SU-DHL-6 (cell line): Measurements from ENCODE around the gene SLC9A9.
A peak's percentile ranks its signal among the peaks of the same experiment; 100 is the strongest.

ENCODE experiments used
- H2AFZ ChIP-seq: fragments of 200-600 bp; sonication (generic); 2 replicates; pipeline ENCODE4 v1.6.1; 2014; ENCODE audit warnings: low read depth, mild to moderate bottlenecking, moderate library complexity, mixed read lengths, antibody characterized with exemption, low read length; ENCODE audit not compliant: severe bottlenecking
- H3F3A ChIP-seq: fragments of 200-600 bp; shearing (Covaris generic); 2 replicates; pipeline ENCODE4 v1.6.0; 2016; ENCODE audit warnings: antibody characterized with exemption, mild to moderate bottlenecking; ENCODE audit not compliant: insufficient read depth
- H3K27ac ChIP-seq: fragments of 200-600 bp; sonication (generic); 2 replicates; pipeline ENCODE4 v1.5.1; 2016; ENCODE audit warnings: low read depth, mild to moderate bottlenecking, low read length, moderate library complexity, mixed read lengths
- H3K27me3 ChIP-seq: fragments of 200-600 bp; sonication (generic), shearing (Covaris generic); 2 replicates; pipeline ENCODE4 v1.6.0; 2014; ENCODE audit warnings: mild to moderate bottlenecking, low read length
- H3K36me3 ChIP-seq: fragments of 200-600 bp; sonication (generic); 2 replicates; pipeline ENCODE4 v1.6.1; 2014; ENCODE audit warnings: mild to moderate bottlenecking, low read length, mixed read lengths
- H3K4me2 ChIP-seq: fragments of 300-600, 200-600 bp; shearing (Covaris generic), sonication (generic); 2 replicates; pipeline ENCODE4 v1.6.0; 2014; ENCODE audit warnings: low read length, low read depth, mild to moderate bottlenecking; ENCODE audit not compliant: poor library complexity, severe bottlenecking
- H3K4me3 ChIP-seq: fragments of 200-600 bp; sonication (generic); 2 replicates; pipeline ENCODE4 v1.5.1; 2014; ENCODE audit warnings: antibody characterized with exemption, low read length, mild to moderate bottlenecking, mixed read lengths; ENCODE audit not compliant: insufficient read depth, poor library complexity, severe bottlenecking
- H3K79me2 ChIP-seq: fragments of 200-600 bp; sonication (generic); 2 replicates; pipeline ENCODE4 v1.6.1; 2014; ENCODE audit warnings: mild to moderate bottlenecking, low read length, moderate library complexity; ENCODE audit not compliant: insufficient read depth
- H3K9ac ChIP-seq: fragments of 200-600 bp; sonication (generic); 2 replicates; pipeline ENCODE4 v1.7.0; 2014; ENCODE audit warnings: mild to moderate bottlenecking, low read length
- H3K9me2 ChIP-seq: fragments of 200-600 bp; sonication (generic); replicated peaks from 2 replicates; pipeline ENCODE4 v1.6.1; 2014; ENCODE audit warnings: low read length; ENCODE audit not compliant: insufficient read depth
- H3K9me3 ChIP-seq: fragments of 200-600 bp; sonication (generic); 2 replicates; pipeline ENCODE4 v1.6.1; 2014; ENCODE audit warnings: low read length, mixed read lengths; ENCODE audit not compliant: insufficient read depth
- H4K20me1 ChIP-seq: fragments of 200-600 bp; sonication (generic); 2 replicates; pipeline ENCODE4 v1.6.1; 2014; ENCODE audit warnings: low read depth, mild to moderate bottlenecking, antibody characterized with exemption, low read length, moderate library complexity, mixed read lengths
- EZH2phosphoT487 ChIP-seq: fragments of 200-600 bp; sonication (generic), shearing (Covaris generic); conservative IDR thresholded peaks from 2 replicates; pipeline ENCODE4 v1.6.1; 2018; ENCODE audit warnings: mild to moderate bottlenecking, antibody characterized with exemption, low read length, moderate library complexity, mixed read lengths
- TF ChIP-seq, protein P1 (sequence below): fragments of 200-600 bp; sonication (generic); IDR thresholded peaks from one replicate; pipeline ENCODE4 v1.5.1; 2017; ENCODE audit warnings: antibody characterized with exemption, mild to moderate bottlenecking, low read length, moderate library complexity; ENCODE audit not compliant: insufficient read depth, poor library complexity, severe bottlenecking

SLC9A9 gene

GRCh38 chr3:143848704-143849103 lies 436 bp upstream of the SLC9A9 start:
- Histone ChIP-seq H3K79me2 (no peaks in the 10 kb centered on the region), H3K27ac (no peak overlapping the region), H3F3A (no peaks in the 10 kb centered on the region), H4K20me1 (0 out of 2 replicates have a peak, but pooled peaks cover 3% of the 10 kb centered on the region), H2AFZ (peak overlapping the region; percentile 90), H3K4me2 (peak overlapping the region; percentile 77), H3K36me3 (no peaks in the 10 kb centered on the region), H3K27me3 (no peaks in the 10 kb centered on the region), H3K4me3 (no peak overlapping the region), H3K9me3 (no peaks in the 10 kb centered on the region), H3K9ac (peak overlapping the region; percentile 58), H3K9me2 (no peaks in the 10 kb centered on the region)
- TF ChIP-seq EZH2phosphoT487, result no peak
- TF ChIP-seq, protein P1, sequence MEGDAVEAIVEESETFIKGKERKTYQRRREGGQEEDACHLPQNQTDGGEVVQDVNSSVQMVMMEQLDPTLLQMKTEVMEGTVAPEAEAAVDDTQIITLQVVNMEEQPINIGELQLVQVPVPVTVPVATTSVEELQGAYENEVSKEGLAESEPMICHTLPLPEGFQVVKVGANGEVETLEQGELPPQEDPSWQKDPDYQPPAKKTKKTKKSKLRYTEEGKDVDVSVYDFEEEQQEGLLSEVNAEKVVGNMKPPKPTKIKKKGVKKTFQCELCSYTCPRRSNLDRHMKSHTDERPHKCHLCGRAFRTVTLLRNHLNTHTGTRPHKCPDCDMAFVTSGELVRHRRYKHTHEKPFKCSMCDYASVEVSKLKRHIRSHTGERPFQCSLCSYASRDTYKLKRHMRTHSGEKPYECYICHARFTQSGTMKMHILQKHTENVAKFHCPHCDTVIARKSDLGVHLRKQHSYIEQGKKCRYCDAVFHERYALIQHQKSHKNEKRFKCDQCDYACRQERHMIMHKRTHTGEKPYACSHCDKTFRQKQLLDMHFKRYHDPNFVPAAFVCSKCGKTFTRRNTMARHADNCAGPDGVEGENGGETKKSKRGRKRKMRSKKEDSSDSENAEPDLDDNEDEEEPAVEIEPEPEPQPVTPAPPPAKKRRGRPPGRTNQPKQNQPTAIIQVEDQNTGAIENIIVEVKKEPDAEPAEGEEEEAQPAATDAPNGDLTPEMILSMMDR, result no peak

DNA sequence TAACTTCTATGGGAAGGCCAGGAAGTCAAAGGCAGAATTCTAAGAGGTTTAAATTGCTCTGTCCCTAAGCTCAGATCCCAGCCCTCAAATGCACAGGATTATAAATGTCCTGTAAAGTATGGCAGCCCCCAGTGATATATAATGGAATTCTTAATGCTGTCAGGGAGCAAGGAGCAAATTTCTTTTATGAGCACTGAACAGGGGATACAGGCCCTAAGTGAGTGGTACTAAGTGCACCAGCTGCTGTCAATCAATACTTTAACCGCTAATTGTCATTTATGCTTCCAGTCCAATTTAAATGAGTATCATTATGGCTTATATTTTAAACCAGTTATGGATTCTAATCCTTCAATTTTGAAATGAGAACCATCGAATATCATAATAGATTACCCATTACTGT lies 4.7 kb downstream of the SLC9A9 start:
- TF ChIP-seq EZH2phosphoT487, result no peak
- TF ChIP-seq, protein P1, result no peak
- 0 out of 2 replicates have a peak, but pooled peaks cover 3% of the 10 kb centered on the region for H4K20me1 ChIP-seq
- H3K4me3 ChIP-seq, result no peak overlapping the region
- no peaks in the 10 kb centered on the region for H3K36me3 ChIP-seq
- no peaks in the 10 kb centered on the region for H3K27me3 ChIP-seq
- no peaks in the 10 kb centered on the region for H3K9me3 ChIP-seq
- no peaks in the 10 kb centered on the region for H3K9me2 ChIP-seq
- no peak overlapping the region for H3K4me2 ChIP-seq
- no peak overlapping the region for H2AFZ ChIP-seq
- H3K79me2 ChIP-seq, result no peaks in the 10 kb centered on the region
- H3K27ac ChIP-seq, result no peak overlapping the region
- no peak overlapping the region for H3K9ac ChIP-seq
- no peaks in the 10 kb centered on the region for H3F3A ChIP-seq

DNA sequence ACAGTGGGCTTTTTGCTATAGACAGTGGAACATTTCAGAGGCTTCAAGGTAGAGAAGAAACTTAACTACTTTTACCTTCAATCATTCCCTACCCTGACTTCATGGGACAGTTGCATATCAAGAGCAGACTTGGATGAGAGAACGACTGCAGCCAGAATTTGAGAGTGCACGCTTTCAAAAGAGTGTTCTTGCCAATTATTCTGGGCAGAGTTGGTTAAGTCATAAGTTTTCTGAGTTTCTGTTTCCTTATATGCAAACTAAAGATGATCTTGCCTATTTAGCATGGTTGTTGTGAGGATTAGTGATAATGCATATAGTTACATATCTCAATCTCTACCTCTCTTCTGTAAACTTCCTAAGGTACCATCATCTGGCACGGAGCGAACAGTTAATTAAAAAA lies 7.6 kb downstream of the SLC9A9 start:
- no peaks in the 10 kb centered on the region for H3F3A ChIP-seq
- no peak overlapping the region for H3K9ac ChIP-seq
- H3K36me3 ChIP-seq, result no peaks in the 10 kb centered on the region
- TF ChIP-seq, protein P1, result no peak
- TF ChIP-seq EZH2phosphoT487, result no peak
- no peaks in the 10 kb centered on the region for H3K27me3 ChIP-seq
- 0 out of 2 replicates have a peak, but pooled peaks cover 3% of the 10 kb centered on the region for H4K20me1 ChIP-seq
- no peak overlapping the region for H2AFZ ChIP-seq
- H3K9me2 ChIP-seq, result no peaks in the 10 kb centered on the region
- H3K27ac ChIP-seq, result no peak overlapping the region
- no peaks in the 10 kb centered on the region for H3K79me2 ChIP-seq
- no peaks in the 10 kb centered on the region for H3K9me3 ChIP-seq
- no peak overlapping the region for H3K4me2 ChIP-seq
- H3K4me3 ChIP-seq, result no peak overlapping the region

DNA sequence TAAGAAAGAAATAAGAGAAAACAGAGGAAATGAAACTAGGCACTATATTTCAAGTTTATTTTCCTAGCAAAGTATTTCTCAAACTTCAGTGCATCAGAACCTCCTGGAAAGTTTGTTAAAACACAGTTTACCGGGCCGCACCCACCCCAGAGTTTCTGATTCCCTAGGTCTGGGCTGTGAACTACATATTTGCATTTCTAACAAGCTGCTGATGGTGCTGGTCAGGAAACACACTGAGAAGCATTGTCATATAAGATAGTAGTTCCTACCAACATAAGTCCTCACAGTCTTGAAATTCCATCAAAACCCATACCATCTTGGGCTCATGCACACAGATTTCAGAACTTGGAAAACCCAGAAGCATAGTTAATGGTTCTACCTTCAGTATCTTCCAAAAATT lies 8.3 kb downstream of the SLC9A9 start:
- Histone ChIP-seq H3K9me3 (no peaks in the 10 kb centered on the region), H3K4me2 (no peak overlapping the region), H3K9me2 (no peaks in the 10 kb centered on the region), H3K9ac (no peak overlapping the region), H4K20me1 (0 out of 2 replicates have a peak, but pooled peaks cover 2% of the 10 kb centered on the region), H3F3A (no peaks in the 10 kb centered on the region), H3K4me3 (no peak overlapping the region), H3K79me2 (no peaks in the 10 kb centered on the region), H3K27ac (no peak overlapping the region), H2AFZ (no peak overlapping the region), H3K36me3 (no peaks in the 10 kb centered on the region), H3K27me3 (no peaks in the 10 kb centered on the region)
- TF ChIP-seq EZH2phosphoT487, result no peak
